ENCODE results near the gene CLEC4M.

DNA sequence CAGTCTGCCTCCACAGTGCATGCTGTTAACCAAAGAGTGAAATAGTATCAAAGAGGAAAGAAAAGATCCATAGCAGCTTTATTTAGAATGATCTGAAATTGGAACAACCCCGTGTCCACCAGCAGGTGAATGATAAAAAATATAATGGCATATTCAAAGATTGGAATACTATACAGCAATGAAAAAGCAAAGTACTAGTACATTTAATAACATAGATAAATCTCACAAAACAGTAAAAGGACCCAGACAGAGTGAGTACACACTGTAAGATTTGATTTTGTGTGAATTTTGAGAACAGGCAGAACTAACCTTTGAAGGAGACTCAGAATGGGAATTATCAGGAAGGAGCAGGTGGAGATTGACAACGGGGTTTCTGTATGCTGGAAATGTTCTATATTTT lies 14.9 kb upstream of the CLEC4M start:
- TF ChIP-seq REST (IDR thresholded peaks at IDR 0.05; ENCODE audit: insufficient read depth in 1 of 2, low read depth in 2 of 2, low read length in 2 of 2) (no peak), TAF1 (IDR thresholded peaks at IDR 0.05; ENCODE audit: borderline replicate concordance, insufficient read depth, low read length) (no peak), POLR2AphosphoS5 (IDR thresholded peaks at IDR 0.05; ENCODE audit: low read depth, low read length) (no peak), FOXP2 (optimal IDR thresholded peaks at IDR 0.05; ENCODE audit: borderline replicate concordance, extremely low read depth, extremely low read length, insufficient read depth) (no peak)
